GM12801 (cell line): ENCODE data around the gene FAU.

Experiments
- TF ChIP-seq, protein P1 (sequence below): IDR thresholded peaks from one replicate; pipeline ENCODE4 v1.5.1; 2011; ENCODE audit warnings: control low read depth; ENCODE audit not compliant: insufficient read length; ENCODE audit errors: extremely low read depth

The FAU gene

DNA sequence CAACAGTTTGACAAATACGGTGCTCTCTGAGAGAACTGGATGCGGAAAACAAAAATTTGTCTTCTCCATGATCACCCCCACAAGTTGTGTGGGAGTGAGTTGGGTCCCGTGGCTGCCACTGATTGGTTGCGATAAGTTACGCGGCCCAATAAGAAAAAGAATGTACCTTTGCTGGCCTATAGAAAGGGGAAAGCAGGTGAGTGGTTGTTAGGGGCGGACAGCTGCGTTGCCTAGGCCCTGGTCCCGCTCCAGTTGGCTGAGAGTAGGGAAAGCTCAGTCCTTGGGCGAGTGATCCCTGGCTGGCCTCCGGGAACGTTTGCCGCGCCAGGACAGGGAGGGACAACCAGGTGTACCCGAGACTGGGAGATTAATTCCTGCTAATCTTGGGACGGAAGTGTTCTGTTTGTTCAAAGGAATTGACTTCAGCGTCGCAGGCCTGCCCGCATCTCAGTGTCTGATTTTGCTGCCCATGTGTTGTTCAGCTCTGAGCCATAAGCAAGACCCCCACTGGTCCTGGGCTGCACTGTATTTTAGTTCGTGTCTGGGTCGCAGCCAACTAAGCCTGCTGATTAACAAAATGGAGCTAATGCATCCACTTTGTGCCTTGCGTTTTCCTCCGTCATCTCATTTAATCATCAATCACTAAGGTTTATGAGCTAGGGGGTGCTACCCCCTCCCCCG is 13.2 kb upstream of the FAU start:
- TF ChIP-seq, protein P1, sequence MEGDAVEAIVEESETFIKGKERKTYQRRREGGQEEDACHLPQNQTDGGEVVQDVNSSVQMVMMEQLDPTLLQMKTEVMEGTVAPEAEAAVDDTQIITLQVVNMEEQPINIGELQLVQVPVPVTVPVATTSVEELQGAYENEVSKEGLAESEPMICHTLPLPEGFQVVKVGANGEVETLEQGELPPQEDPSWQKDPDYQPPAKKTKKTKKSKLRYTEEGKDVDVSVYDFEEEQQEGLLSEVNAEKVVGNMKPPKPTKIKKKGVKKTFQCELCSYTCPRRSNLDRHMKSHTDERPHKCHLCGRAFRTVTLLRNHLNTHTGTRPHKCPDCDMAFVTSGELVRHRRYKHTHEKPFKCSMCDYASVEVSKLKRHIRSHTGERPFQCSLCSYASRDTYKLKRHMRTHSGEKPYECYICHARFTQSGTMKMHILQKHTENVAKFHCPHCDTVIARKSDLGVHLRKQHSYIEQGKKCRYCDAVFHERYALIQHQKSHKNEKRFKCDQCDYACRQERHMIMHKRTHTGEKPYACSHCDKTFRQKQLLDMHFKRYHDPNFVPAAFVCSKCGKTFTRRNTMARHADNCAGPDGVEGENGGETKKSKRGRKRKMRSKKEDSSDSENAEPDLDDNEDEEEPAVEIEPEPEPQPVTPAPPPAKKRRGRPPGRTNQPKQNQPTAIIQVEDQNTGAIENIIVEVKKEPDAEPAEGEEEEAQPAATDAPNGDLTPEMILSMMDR, result no peak

DNA sequence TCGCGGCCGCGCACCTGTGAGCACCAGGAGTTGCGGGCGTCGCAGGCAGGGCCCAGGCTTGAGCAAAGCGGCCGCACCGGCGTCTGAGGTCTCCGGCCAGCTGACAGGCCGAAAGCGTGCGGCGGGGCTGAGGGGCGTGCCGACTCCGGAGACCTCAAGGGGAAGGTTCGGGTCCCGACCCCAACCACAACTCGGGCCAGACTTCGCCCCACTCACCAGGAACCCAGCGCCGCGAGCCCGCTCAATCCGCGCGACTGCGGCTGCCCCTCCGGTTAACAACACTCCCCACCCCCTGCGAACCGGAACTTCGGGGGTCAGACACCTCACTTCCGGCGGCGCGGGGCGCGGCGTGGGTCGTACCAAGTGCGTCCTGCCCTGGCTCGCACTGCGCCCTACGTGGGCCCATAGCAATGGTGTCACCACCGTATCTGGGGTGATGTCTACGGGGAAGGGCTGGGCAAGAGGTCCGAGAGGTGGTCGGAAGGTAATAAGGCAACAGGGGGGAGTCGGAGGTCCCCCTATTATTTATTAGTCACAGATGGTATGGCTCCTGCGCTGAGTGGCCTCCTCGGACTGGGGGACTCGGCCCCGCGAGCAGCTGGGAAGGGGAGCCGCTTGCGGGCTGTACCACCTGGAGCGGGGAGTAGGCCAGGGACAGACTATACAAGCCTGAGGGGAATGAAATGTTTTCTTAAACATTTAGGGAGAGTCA is 12.5 kb upstream of the FAU start, which contains the start of gene SYVN1:
Gene SYVN1 (minus strand): TSS at position 280 of the 712 bp plus-strand sequence. CDS start 918 bp downstream, outside the sequence.
- TF ChIP-seq, protein P1, result no peak

DNA sequence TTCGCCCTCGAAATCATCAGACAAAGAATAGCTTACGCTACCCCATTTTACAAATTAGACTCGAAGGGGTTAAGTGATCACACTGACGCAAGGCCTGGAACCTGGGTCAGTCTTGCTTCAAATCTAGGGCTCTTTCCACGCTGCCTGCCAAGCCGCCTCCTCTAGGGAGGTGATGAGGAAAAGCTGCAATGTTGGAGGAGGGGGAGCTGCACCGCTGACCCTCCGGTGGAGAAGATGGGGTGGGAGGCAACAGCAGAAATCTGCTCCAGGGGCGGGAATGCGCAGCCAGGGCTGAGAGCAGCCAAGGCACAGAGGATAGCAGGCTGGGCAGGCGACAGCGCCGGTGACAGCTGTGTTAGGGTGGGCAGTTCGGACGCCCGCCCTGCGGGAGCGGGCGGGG is 11.8 kb upstream of the FAU start:
- TF ChIP-seq, protein P1, result no peak

DNA sequence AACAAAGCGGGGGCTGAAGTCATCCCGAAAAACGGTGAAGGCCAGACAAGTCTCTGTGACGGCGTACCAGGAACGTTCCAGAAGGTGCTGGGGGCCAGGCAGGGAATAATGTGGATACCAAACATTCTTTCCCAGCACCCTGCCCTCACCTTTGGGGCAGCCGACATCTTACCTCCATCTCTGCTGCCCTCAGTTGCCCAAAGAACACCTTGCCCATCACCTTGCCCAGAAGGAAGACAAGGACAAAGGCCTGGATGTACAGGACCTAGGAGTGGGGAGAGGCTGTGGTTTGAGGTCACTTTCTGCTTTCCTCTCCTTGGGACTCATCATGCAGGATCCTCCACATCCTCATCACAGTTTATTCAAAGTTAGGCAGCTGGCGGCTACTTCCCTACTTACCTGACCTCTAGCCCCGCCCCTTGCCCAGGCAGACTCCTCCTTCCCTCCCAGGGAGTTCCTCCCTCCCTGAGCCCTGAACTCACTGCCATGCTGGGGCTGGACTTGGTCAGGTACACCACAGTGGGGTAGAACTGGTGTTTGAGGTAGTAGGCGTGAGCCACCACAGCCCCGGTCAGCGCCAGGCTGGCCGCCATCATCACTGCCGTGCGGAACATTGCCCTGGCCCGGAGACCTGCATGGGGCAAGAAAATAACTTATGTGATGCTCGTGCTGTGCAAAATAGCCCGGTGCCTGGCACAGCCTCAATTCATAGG is 11.2 kb upstream of the FAU start:
- TF ChIP-seq, protein P1, result no peak

DNA sequence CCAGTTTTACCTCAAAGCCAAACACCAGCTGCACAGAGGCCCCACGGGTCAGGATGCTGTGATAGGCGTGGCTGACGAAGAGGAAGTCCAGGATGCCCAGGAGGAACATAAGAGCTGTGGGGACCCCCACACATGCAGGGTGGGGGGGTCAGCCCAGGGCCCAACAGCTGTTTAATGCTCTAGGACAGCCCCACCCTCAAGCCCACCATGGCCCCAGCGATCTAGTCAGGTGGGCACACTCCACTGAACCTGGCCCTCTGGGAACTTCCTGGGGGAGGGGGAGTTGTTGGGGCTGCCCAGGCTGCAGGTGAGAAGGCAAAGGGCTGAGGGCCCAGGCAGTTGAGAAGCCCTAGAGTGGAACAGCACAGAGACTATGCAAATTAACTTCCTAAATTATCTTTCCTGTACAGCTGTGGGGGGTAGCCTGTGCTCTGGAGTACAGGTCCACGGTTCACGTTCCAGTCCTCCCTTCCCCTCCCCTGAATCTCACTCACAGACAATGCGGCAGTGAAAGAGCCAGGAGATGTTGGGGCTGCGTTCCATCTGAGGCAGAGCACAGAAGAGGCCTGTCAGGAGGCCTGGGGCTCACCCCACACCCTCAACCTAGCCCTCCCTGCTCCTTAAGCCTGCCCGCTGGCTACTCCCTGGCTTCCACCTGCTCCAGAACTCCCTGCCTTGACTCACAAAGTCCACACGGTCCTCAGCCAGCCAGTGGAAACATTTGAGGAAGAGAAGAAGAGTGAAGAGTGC is 10.5 kb upstream of the FAU start:
- TF ChIP-seq, protein P1, result no peak

DNA sequence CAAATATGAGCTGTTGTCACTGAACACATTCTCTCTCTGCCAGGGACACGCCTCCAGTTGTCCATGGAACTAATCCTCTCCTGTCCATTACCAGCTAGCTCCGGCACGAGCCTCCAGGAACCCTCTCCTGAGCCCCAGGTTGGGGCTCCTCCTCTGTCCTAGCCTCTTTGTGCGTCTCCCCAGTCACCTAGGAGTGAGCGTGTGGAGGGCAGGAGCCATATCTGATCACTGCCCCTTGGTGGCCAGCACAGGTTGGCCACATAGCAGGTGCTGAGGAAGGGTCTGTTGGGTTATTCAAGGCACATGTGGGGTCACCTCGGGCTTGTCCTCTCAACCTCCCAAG is 9.9 kb upstream of the FAU start:
- TF ChIP-seq, protein P1, result no peak

DNA sequence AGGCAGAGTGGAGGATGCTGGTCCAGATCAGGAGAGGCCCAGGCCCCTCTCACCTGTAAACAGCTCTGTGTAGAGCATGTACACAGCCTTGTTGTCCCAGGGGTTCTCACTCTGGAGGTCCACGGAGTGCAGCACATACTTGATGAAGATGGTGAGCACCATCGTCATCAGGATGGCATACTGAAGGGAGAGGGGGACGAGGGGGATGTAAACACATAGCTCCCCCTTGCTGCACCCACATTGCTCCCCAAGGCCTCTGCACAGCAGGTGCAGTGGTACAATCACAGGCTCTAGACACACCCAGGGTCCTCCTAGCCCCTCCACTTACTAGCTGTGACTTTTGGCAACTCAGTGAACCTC is 9.5 kb upstream of the FAU start:
- TF ChIP-seq, protein P1, result no peak
